NCI-H774 (cell line): ENCODE results near the gene VWF.

Experiments
- DNase-seq: peaks from one replicate; lab custom pipeline; 2025; lab: John Stamatoyannopoulos, UW

VWF gene

DNA sequence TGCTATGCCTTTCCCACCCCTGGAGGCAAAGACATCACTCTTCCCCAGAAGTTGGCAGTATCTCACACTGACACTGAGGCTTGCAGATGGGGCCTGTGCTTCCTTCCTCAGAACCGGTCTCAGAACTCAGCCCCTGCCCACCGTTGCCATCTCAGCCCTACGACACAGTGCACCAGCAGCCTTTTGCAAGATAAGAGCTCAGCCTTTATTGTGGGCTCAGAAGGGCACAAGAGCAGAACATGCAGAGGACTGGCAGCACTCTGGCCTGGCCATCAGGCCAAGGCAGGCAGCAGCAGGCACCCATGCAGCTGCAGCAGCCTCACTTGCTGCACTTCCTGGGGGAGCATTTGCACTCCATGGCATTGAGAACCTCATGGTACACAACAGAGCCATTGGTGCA, 175.8 kb downstream of the VWF start:
- DNase-seq, result no peak

DNA sequence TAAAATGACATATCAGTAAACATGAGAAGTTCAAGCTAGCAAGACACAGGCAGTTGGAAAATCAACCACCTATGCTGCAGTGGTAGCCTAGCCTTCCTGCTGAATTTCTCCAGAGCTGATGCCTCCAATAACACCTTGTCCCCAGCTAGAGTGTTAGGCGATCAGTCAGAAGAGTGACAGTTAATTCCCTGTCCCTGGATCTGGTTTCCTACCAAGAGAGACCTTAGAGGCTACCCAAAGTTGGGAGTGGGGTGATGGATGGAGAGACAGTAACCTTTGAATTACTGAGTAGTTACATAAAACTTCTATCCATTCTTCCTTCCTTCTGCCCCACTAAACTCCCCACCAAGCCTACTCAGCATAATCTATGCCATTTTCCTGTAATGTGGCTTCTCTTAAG, 177.5 kb downstream of the VWF start:
- no peak for DNase-seq

- DNase-seq, result no peak
Measured at GRCh38 chr12:5946388-5946787, 178.1 kb downstream of the VWF start.

- DNase-seq, result no peak
Measured at GRCh38 chr12:5945071-5946008, 179.1 kb downstream of the VWF start, which contains the start of gene ANO2. Gene ANO2, minus strand, starts transcription at chr12:5945259. Its CDS starts 42 bp downstream, at chr12:5945217.

- no peak for DNase-seq
Measured at GRCh38 chr12:5944688-5945070, 179.8 kb downstream of the VWF start.

- no peak for DNase-seq
Measured at GRCh38 chr12:5944053-5944452, 180.4 kb downstream of the VWF start.

DNA sequence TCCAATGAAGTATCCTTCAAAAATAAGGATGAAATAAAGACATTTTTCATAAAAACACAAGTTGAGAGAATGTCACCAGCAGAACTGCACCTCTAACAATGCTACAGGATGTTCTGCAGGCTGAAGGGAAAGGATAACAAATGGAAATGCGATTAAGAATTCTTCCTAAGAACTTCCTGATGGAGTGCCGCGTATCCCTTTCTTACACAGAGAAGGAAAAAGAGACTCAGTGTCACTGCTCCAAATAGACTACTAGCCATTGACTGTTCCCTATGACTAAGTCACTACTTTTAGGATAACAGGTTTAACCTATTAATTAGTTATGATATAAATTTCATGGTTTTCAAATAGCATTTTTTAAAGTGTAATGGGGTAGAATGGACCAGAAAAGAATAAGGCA, 182.6 kb downstream of the VWF start:
- DNase-seq, result no peak

GRCh38 chr12:5927732-5928516, 196.5 kb downstream of the VWF start:
- DNase-seq, result no peak

GRCh38 chr12:5925646-5926045, 198.8 kb downstream of the VWF start:
- no peak for DNase-seq

DNA sequence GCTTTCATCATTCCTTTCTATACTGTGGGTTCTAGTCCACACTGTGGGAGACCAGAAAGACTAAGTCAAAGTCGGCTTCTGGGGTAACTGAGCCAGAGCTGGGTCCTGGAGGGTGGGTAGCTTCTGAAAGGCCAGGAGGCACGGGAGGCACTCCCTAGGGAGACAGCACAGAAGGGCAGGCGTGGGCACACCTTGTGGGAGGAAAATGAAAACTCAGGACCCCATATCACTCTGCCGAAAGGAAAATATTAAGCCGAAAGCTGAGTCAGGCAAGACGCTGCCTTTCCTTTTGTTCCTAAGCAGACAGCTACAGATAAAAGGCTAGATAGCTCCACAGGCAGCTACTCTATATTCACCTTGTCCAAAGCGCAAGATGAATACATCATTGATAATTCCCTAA, 200.1 kb downstream of the VWF start:
- no peak for DNase-seq

DNA sequence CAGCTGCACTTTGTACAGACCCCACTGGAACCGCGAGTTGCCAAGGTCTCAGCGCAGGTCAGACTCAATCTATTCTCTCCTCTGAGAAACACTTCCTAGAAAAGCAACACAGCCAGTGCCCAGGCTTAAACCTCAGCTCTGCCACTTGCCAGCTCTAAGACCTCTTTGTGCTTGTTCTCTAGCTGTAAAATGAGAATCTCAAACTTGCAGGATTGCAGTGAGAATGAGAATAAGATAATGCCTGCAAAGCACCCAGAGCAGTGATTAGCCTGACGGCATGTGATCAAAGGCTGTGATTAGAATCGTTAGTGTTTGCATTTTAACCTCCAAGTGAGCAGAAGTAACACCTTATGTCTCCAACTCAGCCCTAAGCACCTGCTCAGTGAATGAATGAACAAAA, 200.7 kb downstream of the VWF start:
- no peak for DNase-seq

GRCh38 chr12:5923043-5923605, 201.3 kb downstream of the VWF start:
- DNase-seq, result no peak

- DNase-seq, result no peak
Measured at GRCh38 chr12:5921966-5922899, 202.2 kb downstream of the VWF start.

- DNase-seq, result no peak
Measured at GRCh38 chr12:5921027-5921909, 203.2 kb downstream of the VWF start.

DNA sequence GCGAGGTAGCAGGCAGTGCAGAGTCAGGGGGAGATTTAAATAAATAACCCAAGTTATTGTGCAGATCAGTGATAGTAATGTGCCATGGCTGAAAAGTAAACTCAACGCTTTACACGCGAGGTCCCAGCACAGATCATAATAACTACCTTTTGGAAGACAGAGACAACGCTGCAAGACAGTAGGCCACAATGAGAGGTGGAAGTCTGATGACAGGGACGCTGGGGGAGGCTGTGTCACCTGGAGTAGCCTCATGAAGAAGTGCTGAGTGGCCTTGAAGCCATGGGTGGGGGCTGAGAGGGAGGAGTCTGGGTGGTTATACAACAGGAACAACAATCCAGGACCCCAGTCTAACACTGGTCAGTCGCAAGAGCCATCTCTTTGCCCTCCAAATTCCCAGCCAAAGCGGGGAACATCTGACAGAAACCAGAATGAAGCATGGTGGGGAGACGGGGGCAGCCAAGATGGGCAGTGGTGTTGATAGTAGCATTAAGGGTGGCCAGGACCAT, 207.6 kb downstream of the VWF start:
- DNase-seq, result no peak

DNA sequence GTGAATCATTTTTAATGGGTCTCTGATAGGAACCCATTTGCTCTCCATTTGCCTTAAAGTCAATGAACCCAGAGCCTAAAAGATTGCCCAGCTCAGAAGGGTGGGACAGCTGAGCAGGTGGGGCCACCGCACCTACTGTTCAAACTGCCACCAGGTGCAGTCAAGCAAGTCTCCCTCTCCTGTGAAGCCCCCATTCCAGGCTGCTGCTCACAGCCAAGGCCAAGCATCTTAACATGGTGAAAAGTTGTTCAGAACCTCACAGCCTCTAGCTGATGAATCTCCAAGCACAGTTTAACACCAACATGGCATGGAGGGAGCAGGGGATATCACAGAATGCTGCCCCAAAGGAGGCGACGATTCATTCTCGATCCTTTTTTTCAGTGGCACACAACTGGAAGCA, 209.0 kb downstream of the VWF start:
- no peak for DNase-seq

DNA sequence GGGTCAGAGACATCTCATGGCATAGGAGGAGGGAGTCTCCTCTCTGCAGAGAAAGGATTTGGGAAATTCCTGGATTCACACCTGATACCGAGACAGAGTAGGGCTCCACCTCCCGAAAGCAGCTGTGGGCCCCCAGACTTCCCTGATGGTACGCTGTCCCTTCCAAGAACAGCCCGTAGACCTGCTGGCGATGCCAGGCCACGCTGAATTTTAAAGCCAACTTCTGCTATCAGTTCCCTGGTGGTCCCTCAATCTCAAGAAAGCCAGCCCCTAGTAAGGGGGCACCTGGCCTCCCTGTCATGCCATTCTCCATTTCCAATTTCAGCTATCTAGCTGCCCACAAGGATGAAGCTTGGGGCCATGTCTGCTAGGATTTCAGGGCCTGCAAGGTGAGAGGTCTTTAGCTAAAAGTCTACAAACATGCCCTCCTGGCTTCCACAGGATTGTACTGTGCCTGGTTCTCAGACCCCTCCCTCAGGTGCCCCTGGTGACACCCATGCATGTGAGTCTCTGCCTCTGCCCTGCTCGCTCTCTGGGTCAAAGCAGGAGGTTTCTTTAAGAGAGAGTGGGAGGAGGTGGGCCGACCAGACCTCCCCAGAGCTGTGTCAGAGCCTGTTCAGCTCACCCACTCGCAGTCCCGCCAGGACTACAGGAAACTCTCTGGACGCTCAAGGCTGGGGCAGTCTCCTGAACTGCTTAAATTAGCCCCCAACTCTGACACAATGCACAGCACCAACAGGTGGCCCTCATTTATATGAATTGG, 209.9 kb downstream of the VWF start:
- no peak for DNase-seq

- DNase-seq, result no peak
Measured at GRCh38 chr12:5913387-5913786, 211.1 kb downstream of the VWF start.

DNA sequence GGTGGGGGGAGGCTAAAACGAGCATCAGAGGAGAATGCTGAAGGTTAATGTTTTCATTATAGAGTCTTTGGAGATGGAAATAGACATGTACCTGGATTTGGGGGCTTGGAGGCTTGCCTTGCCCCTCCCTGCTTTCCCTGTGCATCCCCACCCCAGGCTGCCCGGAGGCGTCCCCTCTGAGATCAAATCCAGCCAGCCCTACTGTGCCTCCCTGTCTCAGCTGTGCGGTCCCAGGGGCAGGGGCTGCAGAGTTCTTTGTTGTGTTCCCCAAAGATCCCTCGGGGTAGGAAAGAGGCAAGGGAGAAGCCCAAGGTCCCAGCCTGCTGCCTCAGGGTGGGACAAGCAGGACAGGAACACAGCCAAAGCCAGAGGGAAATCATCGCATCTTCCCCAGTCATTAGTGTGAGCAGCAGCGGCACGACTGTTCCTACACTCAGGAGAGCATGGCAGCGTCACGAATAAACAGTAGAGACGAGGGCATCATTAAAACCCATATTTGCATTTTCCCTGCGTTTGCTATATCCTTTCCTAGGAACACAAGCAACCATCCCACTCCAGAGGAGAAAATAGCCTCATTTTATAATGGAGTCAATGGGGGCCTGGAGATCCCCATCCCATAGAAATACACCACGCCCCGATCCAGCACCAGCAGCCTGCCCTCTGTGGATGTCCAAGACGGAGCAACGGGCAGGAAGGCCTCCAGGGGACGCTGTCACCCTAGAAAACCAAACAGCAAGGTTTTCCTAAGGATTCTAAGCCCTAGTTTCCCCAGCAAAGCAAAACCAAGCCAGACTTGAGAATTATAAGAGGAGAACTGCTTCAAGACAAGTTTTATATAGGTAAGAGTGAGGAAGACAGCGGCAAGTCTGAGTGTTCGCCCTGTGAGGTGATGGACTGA, 211.8 kb downstream of the VWF start:
- no peak for DNase-seq
